Neutrophil (primary cell): ENCODE data around the gene SLC7A6OS.

Source experiments
- H3K27ac ChIP-seq: fragments of 200-600 bp; sonication (generic); 2 replicates; pipeline ENCODE4 v1.5.1; 2016; ENCODE audit warnings: mild to moderate bottlenecking, moderate library complexity
- H3K27me3 ChIP-seq: fragments of 200-600 bp; sonication (generic); 2 replicates; pipeline ENCODE4 v1.6.0; 2016; ENCODE audit warnings: mild to moderate bottlenecking
- H3K36me3 ChIP-seq: fragments of 200-600 bp; sonication (generic); 2 replicates; pipeline ENCODE4 v1.5.1; 2017
- H3K4me1 ChIP-seq, 2 experiments: fragments of 200-600 bp in 1 of 2; sonication (generic) in 1 of 2; 1 replicate in 1 of 2; 2 replicates in 1 of 2; pipeline versions ENCODE4 v1.5.1 to v1.6.1; 2013 to 2016; ENCODE audit warnings: low read depth in 1 of 2, low read length in 1 of 2, mild to moderate bottlenecking in 1 of 2, moderate library complexity in 1 of 2; ENCODE audit not compliant: control insufficient read depth in 1 of 2, insufficient read depth in 1 of 2
- H3K4me3 ChIP-seq, 2 experiments: fragments of 200-600 bp in 1 of 2; sonication (generic) in 1 of 2; 1 replicate in 1 of 2; 2 replicates in 1 of 2; pipeline ENCODE4 v1.5.1; 2013 to 2016; ENCODE audit warnings: low read depth in 1 of 2, low read length in 1 of 2, mild to moderate bottlenecking in 1 of 2, moderate library complexity in 1 of 2
- H3K9me3 ChIP-seq: fragments of 200-600 bp; sonication (generic); 2 replicates; pipeline ENCODE4 v1.5.1; 2016
- CTCF ChIP-seq: fragments of 200-600 bp; sonication (generic); IDR thresholded peaks from 2 replicates; pipeline ENCODE4 v1.5.1; 2016; ENCODE audit warnings: antibody characterized with exemption

Gene SLC7A6OS

GRCh38 chr16:68269793-68270192, 41.0 kb downstream of the SLC7A6OS start:
- Histone ChIP-seq H3K36me3 (no peaks in the 10 kb centered on the region), H3K27ac (no peak overlapping the region), H3K27me3 (no peaks in the 10 kb centered on the region), H3K9me3 (no peaks in the 10 kb centered on the region), H3K4me3 (no peak overlapping the region), H3K4me1 (peaks cover 9 to 11% of the 10 kb centered on the region in 2 experiments)
- no peak for TF ChIP-seq CTCF

GRCh38 chr16:68267612-68268405, 42.9 kb downstream of the SLC7A6OS start:
- TF ChIP-seq CTCF = no peak
- Histone ChIP-seq H3K36me3 (no peaks in the 10 kb centered on the region), H3K9me3 (no peaks in the 10 kb centered on the region), H3K4me3 (no peak overlapping the region), H3K27me3 (no peaks in the 10 kb centered on the region), H3K27ac (no peak overlapping the region), H3K4me1 (peaks cover 21 to 23% of the 10 kb centered on the region in 2 experiments)

- H3K27ac ChIP-seq = peak overlapping the region; percentile 79
- H3K27me3 ChIP-seq = no peaks in the 10 kb centered on the region
- H3K4me3 ChIP-seq = peak overlapping the region; percentile 83 to 85
- no peak for TF ChIP-seq CTCF
- H3K4me1 ChIP-seq = peaks cover 21 to 23% of the 10 kb centered on the region in 2 experiments
- H3K9me3 ChIP-seq = no peaks in the 10 kb centered on the region
- peaks cover under 1% of the 10 kb centered on the region for H3K36me3 ChIP-seq
Observed at GRCh38 chr16:68265078-68265920, 45.4 kb downstream of the SLC7A6OS start.

- Histone ChIP-seq H3K4me3 (peak within 1 kb of the TSS; percentile 83 to 85), H3K4me1 (peaks cover 21 to 23% of the 10 kb centered on the region in 2 experiments), H3K9me3 (no peaks in the 10 kb centered on the region), H3K27ac (peak within 1 kb of the TSS; percentile 79), H3K27me3 (no peaks in the 10 kb centered on the region), H3K36me3 (peaks cover 9% of the 10 kb centered on the region)
- peak; percentile 58 for TF ChIP-seq CTCF
Observed at GRCh38 chr16:68264128-68265077, 46.3 kb downstream of the SLC7A6OS start, which contains the start of gene SLC7A6. TSS of gene SLC7A6 (plus strand) at chr16:68264526. CDS start at chr16:68274727, 10,201 bp downstream.
